Thyroid gland (tissue), 4 donors: ENCODE measurements around the gene GNPDA1. TPM values are rescaled to one million over a fixed set of nuclear protein-coding genes. Genes with fewer than 3 reads are reported as not detected.
A peak's percentile ranks its signal among the peaks of the same experiment; 100 is the strongest.

Experiments used
- DNase-seq, 2 donors: peaks; one replicate each; pipeline ENCODE4 v3.0.0-alpha.2; 2019
- H3K27ac ChIP-seq, 3 donors: fragments of 200-600 bp; sonication (generic); 1 replicate in 2 of 3; 2 replicates in 1 of 3; pipeline ENCODE4 v1.5.1; 2016 to 2019; ENCODE audit warnings: mild to moderate bottlenecking in 1 of 3, moderate library complexity in 1 of 3
- H3K27me3 ChIP-seq: fragments of 200-600 bp; sonication (generic); one replicate; pipeline ENCODE4 v1.5.1; 2019
- H3K36me3 ChIP-seq, 2 donors: fragments of 200-600 bp; sonication (generic); one replicate each; pipeline ENCODE4 v1.5.1; 2016 to 2019
- H3K4me1 ChIP-seq, 2 donors: fragments of 200-600 bp; sonication (generic); one replicate each; pipeline ENCODE4 v1.5.1; 2017 to 2019
- H3K4me3 ChIP-seq, 3 donors: fragments of 200-600 bp; sonication (generic); replicated peaks in 1 of 3; 1 replicate in 2 of 3; 2 replicates in 1 of 3; pipeline ENCODE4 v1.5.1; 2016; ENCODE audit warnings: mild to moderate bottlenecking in 1 of 3
- H3K9me3 ChIP-seq: fragments of 200-600 bp; sonication (generic); one replicate; pipeline ENCODE4 v1.5.1; 2017
- CTCF ChIP-seq, 6 experiments: fragments of 200-600 bp in 3 of 6; fragments of 450-650 bp in 3 of 6; sonication (generic) in 3 of 6; IDR thresholded peaks; one replicate each; pipeline ENCODE4 v1.5.1; 2016 to 2019; ENCODE audit warnings: antibody characterized with exemption in 6 of 6, mild to moderate bottlenecking in 2 of 6, inconsistent platforms in 1 of 6, moderate library complexity in 1 of 6
- POLR2A ChIP-seq, 2 donors: fragments of 450-650 bp; IDR thresholded peaks; one replicate each; pipeline ENCODE4 v1.6.1; 2017; ENCODE audit warnings: antibody characterized with exemption in 2 of 2, mild to moderate bottlenecking in 2 of 2, moderate library complexity in 1 of 2
- WGBS, 2 donors: methylation state at CpG; one replicate each; pipeline ENCODE4 v1.1.5; 2017; 5-methylcytosine and 5-hydroxymethylcytosine counted together
- intact Hi-C: fragments of 100-400 bp; cut with DNase I; formaldehyde crosslinking; loops from one replicate; pipeline ENCODE4 v1.15.1; 2023
- total RNA-seq, 4 donors: library from RNA; depleted of rRNA; stranded (reverse); fragments of >200 nt; gene quantifications; one replicate each; pipeline ENCODE4 v1.2.3, GENCODE V29; 2016

Gene GNPDA1
- total RNA-seq, 4 donors from 2014 or later = 28.8 to 56.3 (median 45.8) TPM

- no peaks in the 10 kb centered on the region for H3K27me3 ChIP-seq
- DNase-seq = no peak
- TF ChIP-seq CTCF (IDR thresholded peaks at IDR 0.05) (no peak), POLR2A (IDR thresholded peaks at IDR 0.05) (no peak)
- no peaks in the 10 kb centered on the region for H3K9me3 ChIP-seq
- H3K4me3 ChIP-seq = no peak overlapping the region
- H3K27ac ChIP-seq = peak overlapping the region in 1 of 3 donors; percentile 57
- H3K36me3 ChIP-seq = peaks cover 14 to 19% of the 10 kb centered on the region in 2 donors
- intact Hi-C loops = no loop called here
- H3K4me1 ChIP-seq = peaks cover 3 to 11% of the 10 kb centered on the region in 2 donors
- WGBS, 2 donors = 77 to 78% methylated on average over 1 of the region's 1 CpG
These were observed 12.7 kb downstream of the GNPDA1 start for GRCh38 chr5:142000173-142000572.

- H3K9me3 ChIP-seq = no peaks in the 10 kb centered on the region
- WGBS, 2 donors = 75 to 83% methylated on average over 6 of the region's 6 CpGs
- no peak overlapping the region for H3K4me3 ChIP-seq
- no peaks in the 10 kb centered on the region for H3K27me3 ChIP-seq
- intact Hi-C loops = no loop called here
- H3K4me1 ChIP-seq = peaks cover 10 to 26% of the 10 kb centered on the region in 2 donors
- no peak for DNase-seq
- TF ChIP-seq CTCF (IDR thresholded peaks at IDR 0.05) = no peak
- no peak for TF ChIP-seq POLR2A (IDR thresholded peaks at IDR 0.05)
- H3K36me3 ChIP-seq = peaks cover 0 to 10% of the 10 kb centered on the region in 2 donors
- H3K27ac ChIP-seq = no peak overlapping the region
These were observed 15.4 kb downstream of the GNPDA1 start for GRCh38 chr5:141997358-141997960.

- Histone ChIP-seq H3K4me3 (no peak overlapping the region), H3K9me3 (no peaks in the 10 kb centered on the region), H3K27me3 (no peaks in the 10 kb centered on the region), H3K4me1 (peaks cover 7 to 19% of the 10 kb centered on the region in 2 donors), H3K27ac (no peak overlapping the region), H3K36me3 (peaks cover 0 to 3% of the 10 kb centered on the region in 2 donors)
- no peak for DNase-seq
- 91 to 99% methylated on average over 3 of the region's 3 CpGs for WGBS, 2 donors
- intact Hi-C loops = no loop called here
- no peak for TF ChIP-seq POLR2A (IDR thresholded peaks at IDR 0.05)
- no peak for TF ChIP-seq CTCF (IDR thresholded peaks at IDR 0.05)
These were observed 17.2 kb downstream of the GNPDA1 start for GRCh38 chr5:141995656-141996055.

- intact Hi-C loops = loop anchor here (5.0 kb wide), 2 partner anchors 148 to 558 kb away; no protein-coding TSS in a partner anchor
- no peak overlapping the region for H3K4me3 ChIP-seq
- H3K4me1 ChIP-seq = peaks cover 7 to 15% of the 10 kb centered on the region in 2 donors
- no peaks in the 10 kb centered on the region for H3K9me3 ChIP-seq
- H3K27me3 ChIP-seq = no peaks in the 10 kb centered on the region
- TF ChIP-seq CTCF (IDR thresholded peaks at IDR 0.05) = no peak
- TF ChIP-seq POLR2A (IDR thresholded peaks at IDR 0.05) = no peak
- peak; percentile 31 to 34 for DNase-seq
- peak overlapping the region; percentile 10 to 39 (median 33) for H3K27ac ChIP-seq
- peaks cover 0 to 3% of the 10 kb centered on the region in 2 donors for H3K36me3 ChIP-seq
- 24 to 39% methylated on average over 4 of the region's 4 CpGs for WGBS, 2 donors
These were observed 18.2 kb downstream of the GNPDA1 start for GRCh38 chr5:141994511-141995136.

- no peaks in the 10 kb centered on the region for H3K9me3 ChIP-seq
- WGBS, 2 donors = 7 to 8% methylated on average over 2 of the region's 2 CpGs
- no peaks in the 10 kb centered on the region for H3K27me3 ChIP-seq
- no peak overlapping the region for H3K4me3 ChIP-seq
- peak; percentile 82 to 87 for DNase-seq
- peaks cover 7 to 15% of the 10 kb centered on the region in 2 donors for H3K4me1 ChIP-seq
- H3K27ac ChIP-seq = no peak overlapping the region
- peaks cover 8 to 12% of the 10 kb centered on the region in 2 donors for H3K36me3 ChIP-seq
- intact Hi-C loops = loop anchor here (5.0 kb wide), 2 partner anchors 150 to 560 kb away; no protein-coding TSS in a partner anchor
- no peak for TF ChIP-seq POLR2A (IDR thresholded peaks at IDR 0.05)
- peak; percentile 49 to 79 (median 71) for TF ChIP-seq CTCF (IDR thresholded peaks at IDR 0.05)
These were observed 20.4 kb downstream of the GNPDA1 start for GRCh38 chr5:141992349-141992963.
